GM18867 (cell line): ENCODE data around the gene SLC4A2.
"Not testable (repeated sequence)": the region's sequence is repeated elsewhere in the genome, so short reads cannot be mapped to it uniquely, and the experiment has no call there.

Experiments
- ATAC-seq: cut with Tn5 transposase; IDR thresholded peaks from one replicate; pipeline ENCODE4 v1.9.1; 2021; ENCODE audit warnings: mild to moderate bottlenecking, moderate library complexity; ENCODE audit not compliant: unreplicated experiment

SLC4A2 gene

GRCh38 chr7:151023232-151023631, 36.2 kb upstream of the SLC4A2 start:
- ATAC-seq, result no peak

GRCh38 chr7:151024435-151025056, 34.8 kb upstream of the SLC4A2 start, which contains the start of gene ATG9B:
Gene ATG9B (minus strand): TSS chr7:151024494. CDS start chr7:151024423, 71 bp downstream.
- ATAC-seq, result no peak

DNA sequence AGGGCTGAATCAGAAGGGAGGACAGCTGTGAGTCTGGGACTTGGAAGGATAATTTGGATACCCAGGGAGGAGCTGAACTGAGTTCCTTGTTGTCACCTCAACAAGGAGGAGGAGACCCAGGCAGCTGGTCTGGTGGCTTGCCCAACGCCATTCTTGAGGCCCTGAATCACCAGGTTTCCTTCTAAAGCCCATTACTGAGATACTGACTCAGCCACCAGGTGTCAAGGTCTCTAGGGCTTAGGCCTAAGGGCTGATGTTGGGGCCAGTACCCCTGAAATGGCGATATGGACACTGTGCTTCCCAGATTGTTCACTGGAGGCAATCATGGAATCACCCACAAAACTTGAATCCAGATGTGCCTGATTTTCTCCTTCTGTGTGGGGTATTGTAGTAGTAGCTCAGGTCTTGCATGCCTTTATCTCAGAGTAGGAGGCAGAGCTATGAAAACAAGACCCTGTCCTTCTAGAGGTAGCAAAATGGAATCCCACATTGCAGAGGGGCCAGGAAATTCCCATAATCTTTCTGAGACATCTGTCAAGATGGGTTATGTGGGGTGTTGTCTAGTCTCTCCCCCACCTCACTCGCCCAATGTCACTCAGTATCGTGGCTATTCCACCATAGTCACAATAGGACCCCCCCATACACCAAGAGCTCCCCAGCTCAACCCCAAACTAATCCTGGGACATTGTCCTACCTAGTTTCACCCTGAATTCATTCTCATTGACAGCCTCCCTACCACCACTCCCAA, 33.3 kb upstream of the SLC4A2 start:
- no peak for ATAC-seq

GRCh38 chr7:151026771-151027727, 32.3 kb upstream of the SLC4A2 start:
- not testable (repeated sequence) for ATAC-seq

GRCh38 chr7:151027728-151028130, 31.7 kb upstream of the SLC4A2 start:
- ATAC-seq, result not testable (repeated sequence)

DNA sequence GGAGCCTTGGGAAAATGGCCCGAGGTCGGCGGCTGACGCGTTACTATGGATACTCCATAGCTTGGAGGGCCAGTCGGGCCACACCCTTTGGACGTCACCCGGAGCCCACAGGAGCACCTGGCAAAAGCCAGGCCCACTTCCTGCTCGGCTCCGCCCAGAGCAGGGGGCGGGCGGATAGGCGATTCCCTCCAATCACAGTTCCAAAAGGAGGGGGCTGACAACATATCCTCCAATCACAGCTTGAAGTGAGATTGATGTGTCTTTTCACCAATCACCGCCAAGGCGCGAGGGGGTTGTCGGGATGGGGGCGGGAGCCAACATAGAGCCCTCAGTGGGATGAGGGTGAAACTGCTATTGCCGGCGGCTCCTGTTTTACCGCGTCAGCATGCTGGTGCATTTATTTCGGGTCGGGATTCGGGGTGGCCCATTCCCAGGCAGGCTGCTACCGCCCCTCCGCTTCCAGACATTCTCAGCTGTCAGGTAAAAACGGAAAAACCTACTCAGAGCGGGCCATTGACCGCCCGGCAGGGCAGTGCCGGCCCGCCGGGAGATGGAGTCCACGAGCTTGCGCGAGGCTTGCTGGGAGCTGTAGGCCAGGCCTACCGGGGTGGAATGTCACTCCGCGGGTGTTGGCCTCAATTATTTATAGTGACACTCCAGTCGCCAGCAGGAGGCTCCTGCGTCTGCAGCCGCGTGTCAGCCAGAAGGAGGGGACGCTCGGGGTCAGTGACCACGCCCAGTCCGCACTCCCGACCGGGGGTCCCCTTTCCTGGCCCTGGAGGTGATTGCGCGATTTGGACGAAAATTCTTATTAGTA, 31.1 kb upstream of the SLC4A2 start, which contains the start of gene ABCB8:
TSS of gene ABCB8 (plus strand) at position 320 of the 817 bp plus-strand sequence. CDS start at position 386, 66 bp downstream.
- peak; percentile 96 for ATAC-seq

- no peak for ATAC-seq
Measured at GRCh38 chr7:151028948-151029501, 30.4 kb upstream of the SLC4A2 start.

GRCh38 chr7:151031011-151031410, 28.4 kb upstream of the SLC4A2 start:
- ATAC-seq, result no peak

DNA sequence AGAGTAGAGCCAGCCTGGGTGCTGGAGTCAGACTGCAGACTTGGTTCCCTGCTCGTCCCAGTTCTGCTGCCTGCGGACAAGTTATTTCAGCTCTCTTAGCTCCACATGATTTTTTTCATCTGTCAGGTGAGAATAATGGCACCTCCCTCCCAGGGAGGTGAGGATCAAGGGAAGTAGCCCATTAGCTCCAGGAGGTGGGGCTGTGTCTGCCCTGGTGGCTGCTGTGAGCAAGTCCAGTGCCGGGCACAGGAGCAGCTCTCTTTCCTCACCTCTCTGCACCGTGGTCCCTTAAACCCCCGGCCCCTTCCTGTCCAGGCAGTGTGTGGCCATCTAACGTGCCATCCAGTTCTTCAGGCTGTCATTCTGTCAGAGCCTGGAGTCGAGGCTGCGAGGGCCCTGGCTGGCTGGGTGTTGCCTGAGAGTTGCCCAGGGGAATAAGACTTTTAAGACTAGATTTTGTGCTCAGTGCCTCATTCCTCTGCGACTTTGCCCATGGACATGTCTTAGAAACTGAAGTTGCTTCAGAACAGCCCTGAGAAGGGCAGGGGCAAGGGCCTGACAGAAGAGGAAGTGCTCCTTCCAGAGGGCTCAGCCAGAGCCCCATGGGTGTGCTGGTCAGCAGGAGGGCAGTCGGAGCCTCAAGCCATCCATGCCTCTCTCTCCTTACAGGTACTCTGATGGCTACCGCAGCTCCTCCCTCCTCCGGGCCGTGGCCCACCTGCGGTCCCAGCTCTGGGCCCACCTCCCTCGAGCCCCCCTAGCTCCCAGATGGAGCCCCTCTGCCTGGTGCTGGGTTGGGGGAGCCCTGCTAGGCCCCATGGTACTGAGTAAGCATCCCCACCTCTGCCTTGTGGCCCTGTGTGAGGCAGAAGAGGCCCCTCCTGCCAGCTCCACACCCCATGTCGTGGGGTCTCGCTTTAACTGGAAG, 26.2 kb upstream of the SLC4A2 start:
- ATAC-seq, result no peak

DNA sequence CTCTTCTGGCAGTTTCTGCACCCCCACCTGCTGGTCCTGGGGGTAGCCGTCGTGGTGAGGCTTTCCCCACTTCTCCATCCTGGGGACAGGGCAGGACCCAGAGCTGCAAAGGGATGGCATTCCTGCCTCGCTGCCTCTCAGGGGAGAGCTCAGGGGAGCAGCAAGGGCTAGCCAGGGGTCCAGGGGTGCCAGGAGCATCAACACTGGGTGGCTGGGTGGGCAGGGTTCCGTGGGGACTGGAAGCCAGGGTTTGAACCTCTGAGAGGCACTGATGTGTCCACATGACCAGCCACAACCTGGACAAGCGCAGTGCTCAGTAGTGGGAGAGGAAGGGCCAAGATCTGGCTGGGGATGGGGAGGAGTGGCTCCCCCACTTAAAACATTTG, 25.5 kb upstream of the SLC4A2 start:
- no peak for ATAC-seq

- ATAC-seq, result no peak
Measured at GRCh38 chr7:151034312-151035025, 24.9 kb upstream of the SLC4A2 start.

- ATAC-seq, result no peak
Measured at GRCh38 chr7:151035026-151035717, 24.2 kb upstream of the SLC4A2 start.

DNA sequence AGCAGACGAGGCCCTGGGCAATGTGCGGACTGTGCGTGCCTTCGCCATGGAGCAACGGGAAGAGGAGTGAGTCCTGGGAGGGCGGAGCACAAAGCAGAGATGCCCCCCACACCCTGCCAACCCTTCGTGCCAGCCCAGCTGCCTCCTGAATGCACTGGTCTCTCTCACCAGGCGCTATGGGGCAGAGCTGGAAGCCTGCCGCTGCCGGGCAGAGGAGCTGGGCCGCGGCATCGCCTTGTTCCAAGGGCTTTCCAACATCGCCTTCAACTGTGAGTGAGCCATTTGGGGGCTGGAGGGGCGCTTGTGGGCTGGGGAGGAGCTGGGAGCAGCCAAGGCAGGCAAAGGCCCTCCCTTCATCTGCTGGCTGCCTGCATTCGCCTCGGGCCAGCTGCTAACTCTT, 23.5 kb upstream of the SLC4A2 start:
- no peak for ATAC-seq

GRCh38 chr7:151038951-151039849, 20.2 kb upstream of the SLC4A2 start:
- no peak for ATAC-seq

- no peak for ATAC-seq
Measured at GRCh38 chr7:151039850-151040548, 19.4 kb upstream of the SLC4A2 start.
